ENCODE results near the gene SLC35F3.

DNA sequence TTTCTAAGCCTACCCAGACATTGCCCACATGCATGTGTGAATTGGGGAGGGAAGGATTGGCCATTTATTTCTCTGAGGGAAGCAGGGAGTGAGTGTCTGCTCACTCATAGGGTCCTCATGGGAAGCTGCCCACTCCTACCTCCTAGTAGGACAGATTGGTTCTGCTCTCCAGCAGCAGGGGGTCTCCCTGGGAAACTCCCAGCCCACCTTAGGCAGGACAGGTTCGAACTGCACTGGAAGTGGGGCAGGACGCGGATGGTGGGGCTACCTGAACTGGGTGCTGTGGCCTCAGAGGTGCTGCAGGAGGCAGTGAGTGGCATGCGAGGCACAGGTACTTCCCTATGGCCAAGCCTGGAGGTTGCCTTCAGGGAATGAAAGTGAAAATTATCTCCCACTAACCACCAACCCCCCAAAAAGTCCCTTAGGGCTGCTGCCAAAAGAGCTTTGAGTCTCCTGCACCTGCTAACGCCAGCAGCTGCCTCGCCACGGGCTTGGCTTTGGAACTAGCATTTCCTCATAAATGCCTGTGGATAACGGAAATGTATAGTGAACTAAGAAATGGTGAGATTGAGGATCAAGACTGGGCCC is 311.7 kb downstream of the SLC35F3 start:
- no peak for TF ChIP-seq POLR2A (IDR thresholded peaks at IDR 0.05)
- TF ChIP-seq, protein P1, sequence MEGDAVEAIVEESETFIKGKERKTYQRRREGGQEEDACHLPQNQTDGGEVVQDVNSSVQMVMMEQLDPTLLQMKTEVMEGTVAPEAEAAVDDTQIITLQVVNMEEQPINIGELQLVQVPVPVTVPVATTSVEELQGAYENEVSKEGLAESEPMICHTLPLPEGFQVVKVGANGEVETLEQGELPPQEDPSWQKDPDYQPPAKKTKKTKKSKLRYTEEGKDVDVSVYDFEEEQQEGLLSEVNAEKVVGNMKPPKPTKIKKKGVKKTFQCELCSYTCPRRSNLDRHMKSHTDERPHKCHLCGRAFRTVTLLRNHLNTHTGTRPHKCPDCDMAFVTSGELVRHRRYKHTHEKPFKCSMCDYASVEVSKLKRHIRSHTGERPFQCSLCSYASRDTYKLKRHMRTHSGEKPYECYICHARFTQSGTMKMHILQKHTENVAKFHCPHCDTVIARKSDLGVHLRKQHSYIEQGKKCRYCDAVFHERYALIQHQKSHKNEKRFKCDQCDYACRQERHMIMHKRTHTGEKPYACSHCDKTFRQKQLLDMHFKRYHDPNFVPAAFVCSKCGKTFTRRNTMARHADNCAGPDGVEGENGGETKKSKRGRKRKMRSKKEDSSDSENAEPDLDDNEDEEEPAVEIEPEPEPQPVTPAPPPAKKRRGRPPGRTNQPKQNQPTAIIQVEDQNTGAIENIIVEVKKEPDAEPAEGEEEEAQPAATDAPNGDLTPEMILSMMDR (IDR thresholded peaks at IDR 0.05): no peak

All from ovary (tissue), 3 donors.